PC-9 (cell line): ENCODE results near the gene PPP3R1. TPM values are rescaled to one million over a fixed set of nuclear protein-coding genes. Genes with fewer than 3 reads are reported as not detected.

Source experiments
- BruUV-seq: library from RNA; stranded (reverse); fragments of 400-500 nt; replicated peaks from 2 replicates; lab custom pipeline; 2021; lab: Mats Ljungman, UMichigan
- CTCF ChIA-PET: fragments of 300-600 bp; sonication (Branson Sonifier 250); formaldehyde crosslinking; loops from one replicate; lab custom pipeline; 2022; ENCODE audit warnings: antibody characterized with exemption; lab: Charles Lee
- POLR2A ChIA-PET: fragments of 300-600 bp; sonication (Branson Sonifier 250); formaldehyde crosslinking; loops from one replicate; lab custom pipeline; 2022; ENCODE audit warnings: antibody characterized with exemption; ENCODE audit not compliant: unreplicated experiment; lab: Charles Lee
- DNase-seq, 2 experiments: peaks; one replicate each; pipeline versions ENCODE4 v3.0.0 to v3.0.0-alpha.2; 2015 to 2022; ENCODE audit warnings: mixed read lengths in 1 of 2
- H2AFZ ChIP-seq: fragments of 200-600 bp; sonication (generic); 2 replicates; pipeline ENCODE4 v1.8.1; 2017; ENCODE audit warnings: antibody characterized with exemption
- H3F3A ChIP-seq: fragments of 200-600 bp; sonication (generic); 2 replicates; pipeline ENCODE4 v1.8.1; 2017; ENCODE audit warnings: antibody characterized with exemption, mild to moderate bottlenecking, low read depth; ENCODE audit not compliant: insufficient read depth
- H3K27ac ChIP-seq: fragments of 200-600 bp; sonication (generic); 2 replicates; pipeline ENCODE4 v1.6.1; 2016; ENCODE audit warnings: mixed run types
- H3K27me3 ChIP-seq: fragments of 200-600 bp; sonication (generic); 2 replicates; pipeline ENCODE4 v1.6.1; 2016; ENCODE audit warnings: low read depth, mixed run types; ENCODE audit not compliant: insufficient read depth
- H3K36me3 ChIP-seq: fragments of 200-600 bp; sonication (generic); 2 replicates; pipeline ENCODE4 v1.6.1; 2016; ENCODE audit warnings: low read depth, mixed run types
- H3K4me1 ChIP-seq: fragments of 200-600 bp; sonication (generic); replicated peaks from 2 replicates; pipeline ENCODE4 v1.6.1; 2016; ENCODE audit warnings: mixed run types; ENCODE audit not compliant: insufficient read depth
- H3K4me2 ChIP-seq: fragments of 200-600 bp; sonication (generic); 2 replicates; pipeline ENCODE4 v1.6.1; 2017; ENCODE audit warnings: mixed run types
- H3K4me3 ChIP-seq: fragments of 200-600 bp; sonication (generic); 2 replicates; pipeline ENCODE4 v1.6.1; 2016; ENCODE audit warnings: mixed run types
- H3K79me2 ChIP-seq: fragments of 200-600 bp; sonication (generic); 2 replicates; pipeline ENCODE4 v1.6.1; 2017; ENCODE audit warnings: low read depth, mixed run types
- H3K9me2 ChIP-seq: fragments of 200-600 bp; sonication (generic); 2 replicates; pipeline ENCODE4 v1.8.1; 2017; ENCODE audit warnings: mild to moderate bottlenecking; ENCODE audit not compliant: insufficient read depth
- H3K9me3 ChIP-seq: fragments of 200-600 bp; sonication (generic); 2 replicates; pipeline ENCODE4 v1.8.1; 2016; ENCODE audit warnings: low read depth; ENCODE audit not compliant: insufficient read depth
- H4K20me1 ChIP-seq: fragments of 200-600 bp; sonication (generic); 2 replicates; pipeline ENCODE4 v1.8.1; 2017; ENCODE audit not compliant: insufficient read depth
- CTCF ChIP-seq: fragments of 200-600 bp; sonication (generic); conservative IDR thresholded peaks from 2 replicates; pipeline ENCODE4 v1.6.1; 2017; ENCODE audit warnings: mixed run types, antibody characterized with exemption, mild to moderate bottlenecking, moderate library complexity
- EZH2 ChIP-seq: fragments of 200-600 bp; sonication (generic); IDR thresholded peaks from 2 replicates; pipeline ENCODE4 v1.8.0; 2017; ENCODE audit warnings: antibody characterized with exemption, low read depth
- intact Hi-C: fragments of 100-400 bp; cut with micrococcal nuclease; formaldehyde crosslinking; loops from one replicate; pipeline ENCODE4 v1.10.0; 2022; ENCODE audit not compliant: unreplicated experiment
- total RNA-seq: library from RNA; stranded (reverse); gene quantifications from 2 replicates; pipeline ENCODE4 v1.2.3, GENCODE V29; 2021

PPP3R1 gene
- total RNA-seq, 1 experiment from 2014 or later: 67.5 TPM

GRCh38 chr2:68226794-68227193 is 25.5 kb downstream of the PPP3R1 start:
- Histone ChIP-seq H3K4me1 (no peaks in the 10 kb centered on the region), H3K4me3 (no peak overlapping the region), H3K9me2 (no peaks in the 10 kb centered on the region), H3K36me3 (peaks cover 4% of the 10 kb centered on the region; the same call in 1 of the 2 replicates), H3K27ac (no peak overlapping the region), H3K79me2 (peaks cover 100% of the 10 kb centered on the region), H3K4me2 (no peak overlapping the region), H4K20me1 (peaks cover 59% of the 10 kb centered on the region), H3K9me3 (no peaks in the 10 kb centered on the region), H3K27me3 (no peaks in the 10 kb centered on the region), H2AFZ (no peak overlapping the region), H3F3A (no peaks in the 10 kb centered on the region; the same call in 1 of the 2 replicates)
- TF ChIP-seq CTCF: no peak
- TF ChIP-seq EZH2: no peak
- ChIA-PET CTCF (no interaction called here), POLR2A (no interaction called here)
- DNase-seq: no peak
- intact Hi-C loops: no loop called here
- no TSS peak for BruUV-seq

GRCh38 chr2:68225119-68225632 is 27.2 kb downstream of the PPP3R1 start:
- no peaks in the 10 kb centered on the region for H3K9me3 ChIP-seq
- ChIA-PET POLR2A (no interaction called here), CTCF (no interaction called here)
- H3K4me1 ChIP-seq: no peaks in the 10 kb centered on the region
- no peak overlapping the region for H3K4me3 ChIP-seq
- TF ChIP-seq CTCF (no peak), EZH2 (no peak)
- BruUV-seq: no TSS peak
- no peak overlapping the region for H2AFZ ChIP-seq
- intact Hi-C loops: no loop called here
- no peaks in the 10 kb centered on the region; the same call in 1 of the 2 replicates for H3F3A ChIP-seq
- H3K36me3 ChIP-seq: peaks cover 13% of the 10 kb centered on the region
- H3K27ac ChIP-seq: no peak overlapping the region
- no peaks in the 10 kb centered on the region for H3K9me2 ChIP-seq
- DNase-seq: no peak
- H3K4me2 ChIP-seq: no peak overlapping the region
- peaks cover 70% of the 10 kb centered on the region for H4K20me1 ChIP-seq
- peaks cover 100% of the 10 kb centered on the region for H3K79me2 ChIP-seq
- no peaks in the 10 kb centered on the region for H3K27me3 ChIP-seq

GRCh38 chr2:68223419-68223818 is 28.9 kb downstream of the PPP3R1 start:
- H3K9me3 ChIP-seq: no peaks in the 10 kb centered on the region

More at GRCh38 chr2:68223419-68223818, 28.9 kb downstream of the PPP3R1 start:
- BruUV-seq: no TSS peak
- no peaks in the 10 kb centered on the region for H3K27me3 ChIP-seq
- no peak overlapping the region for H2AFZ ChIP-seq
- intact Hi-C loops: no loop called here
- no peaks in the 10 kb centered on the region for H3F3A ChIP-seq
- H3K79me2 ChIP-seq: peaks cover 100% of the 10 kb centered on the region
- H3K9me2 ChIP-seq: no peaks in the 10 kb centered on the region
- no peak overlapping the region for H3K27ac ChIP-seq
- no peak overlapping the region for H3K4me3 ChIP-seq
- peaks cover 9% of the 10 kb centered on the region for H3K4me1 ChIP-seq
- H3K4me2 ChIP-seq: no peak overlapping the region
- TF ChIP-seq CTCF (no peak), EZH2 (no peak)
- ChIA-PET POLR2A (interaction anchor here (0.7 kb wide), 1 partner anchor 67 kb away, joined by 3 read pairs; no protein-coding TSS in a partner anchor), CTCF (no interaction called here)
- H4K20me1 ChIP-seq: peaks cover 66% of the 10 kb centered on the region
- H3K36me3 ChIP-seq: peaks cover 16% of the 10 kb centered on the region
- no peak for DNase-seq
